Suppressor macrophage (primary cell): ENCODE measurements around the gene SEPHS1.
A peak's percentile ranks its signal among the peaks of the same experiment; 100 is the strongest.
"Not testable (repeated sequence)": the region's sequence is repeated elsewhere in the genome, so short reads cannot be mapped to it uniquely, and the experiment has no call there.

ENCODE experiments used
- DNase-seq, 4 experiments: peaks; one replicate each; pipeline ENCODE4 v3.0.0-alpha.2; 2020 to 2022

SEPHS1 gene

DNA sequence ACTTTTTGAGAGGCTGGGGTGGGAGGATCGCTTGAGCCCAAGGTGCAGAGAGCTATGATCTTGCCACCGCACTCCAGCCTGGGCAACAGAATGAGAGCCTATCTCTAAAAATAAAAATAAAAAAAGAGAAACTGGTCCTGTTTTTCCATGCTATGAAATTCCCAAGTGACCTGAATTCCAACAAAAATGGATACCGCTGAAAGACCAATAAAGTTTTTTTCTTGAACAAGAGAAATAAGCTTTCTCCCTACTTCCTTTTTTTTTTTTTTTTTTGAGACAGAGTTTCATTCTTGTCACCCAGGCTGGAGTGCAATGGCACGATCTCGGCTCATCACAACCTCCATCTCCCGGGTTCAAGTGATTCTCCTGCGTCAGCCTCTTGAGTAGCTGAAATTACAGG, 12.5 kb upstream of the SEPHS1 start:
- no peak for DNase-seq

DNA sequence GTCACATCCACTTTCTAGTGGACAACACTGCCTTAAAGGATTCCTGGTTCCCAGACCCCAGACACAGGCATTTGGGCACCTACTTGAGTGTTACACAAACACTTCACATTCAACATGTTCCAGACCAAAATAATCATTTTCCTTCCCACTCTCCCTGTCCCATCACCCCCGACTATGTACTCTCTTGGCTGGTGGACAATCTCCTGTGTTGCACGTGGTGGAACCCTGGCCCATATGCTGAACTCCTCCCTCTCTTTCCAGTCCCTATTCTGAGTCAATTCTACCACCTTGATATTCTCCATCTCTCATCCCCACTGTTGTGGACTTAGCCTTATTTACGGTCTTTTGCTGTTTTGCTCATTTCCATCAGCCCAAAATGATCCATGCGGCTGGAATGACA, 8.3 kb upstream of the SEPHS1 start:
- DNase-seq: no peak

DNA sequence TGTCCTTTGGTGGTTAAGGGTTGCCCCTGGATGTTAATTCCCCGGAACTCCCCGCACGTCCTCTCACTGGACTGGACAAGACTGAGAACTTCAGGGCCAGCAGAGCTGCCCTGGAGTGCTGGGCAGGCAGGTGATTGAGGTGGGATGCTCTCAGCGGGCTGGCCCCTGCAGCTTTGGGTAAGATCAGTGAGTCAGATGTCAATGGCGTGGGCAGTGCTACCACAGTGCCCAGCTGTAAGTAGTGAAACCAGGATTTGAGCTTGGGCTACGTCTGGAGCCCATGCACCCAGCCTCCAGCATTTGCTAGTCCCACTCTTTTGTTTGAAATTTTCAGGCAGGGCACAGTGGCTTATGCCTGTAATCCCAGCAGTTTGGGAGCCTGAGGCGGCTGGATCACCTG, 6.7 kb upstream of the SEPHS1 start:
- no peak for DNase-seq

DNA sequence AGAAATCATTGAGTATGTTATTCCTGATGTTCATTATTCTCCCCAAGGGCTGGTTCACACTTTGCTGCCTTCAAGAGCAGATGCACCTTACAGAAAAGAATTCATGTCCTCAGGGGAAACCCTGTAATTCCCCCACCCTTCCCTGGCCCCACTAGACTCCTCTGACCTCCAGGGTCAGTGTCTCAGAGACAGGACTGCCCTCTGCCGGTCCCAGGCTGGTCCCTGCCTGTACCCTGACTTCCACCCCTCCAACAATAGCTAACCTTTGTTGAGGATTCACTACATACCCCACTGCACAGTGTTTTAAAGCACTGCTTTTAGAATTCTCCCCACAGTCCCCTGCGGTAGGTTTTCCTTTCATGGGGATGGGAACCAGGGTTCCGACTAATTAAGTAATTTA, 4.4 kb upstream of the SEPHS1 start:
- DNase-seq: peak in 3 of 4 experiments; percentile 11 to 19 (median 14)

DNA sequence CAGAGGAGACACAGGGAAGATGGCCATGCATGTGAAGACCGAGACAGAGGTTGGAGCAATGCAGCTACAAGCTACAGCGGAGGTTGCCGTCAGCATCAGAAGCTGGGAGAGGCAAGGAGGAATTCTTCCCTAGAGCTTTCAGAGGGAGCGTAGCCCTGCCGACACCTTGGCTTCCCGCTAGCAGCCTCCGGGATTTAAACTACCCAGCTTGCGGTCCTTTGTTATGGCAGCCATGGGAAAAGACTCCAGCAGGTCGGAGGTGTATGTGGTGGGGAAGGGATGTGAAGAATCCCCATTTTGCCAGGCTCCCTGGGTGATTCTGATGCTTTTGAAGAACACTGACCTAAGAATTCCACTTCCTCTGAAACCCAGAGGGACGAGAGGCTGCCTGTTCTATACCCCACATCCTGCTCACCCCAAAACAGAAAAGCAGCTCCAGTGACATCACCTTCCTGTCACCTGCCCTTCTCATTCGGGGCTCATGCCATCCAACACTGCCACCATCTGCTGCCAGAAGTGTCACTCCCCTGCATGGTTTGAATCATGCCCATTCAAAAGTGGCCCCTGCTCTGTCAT, 3.3 kb upstream of the SEPHS1 start:
- no peak for DNase-seq

DNA sequence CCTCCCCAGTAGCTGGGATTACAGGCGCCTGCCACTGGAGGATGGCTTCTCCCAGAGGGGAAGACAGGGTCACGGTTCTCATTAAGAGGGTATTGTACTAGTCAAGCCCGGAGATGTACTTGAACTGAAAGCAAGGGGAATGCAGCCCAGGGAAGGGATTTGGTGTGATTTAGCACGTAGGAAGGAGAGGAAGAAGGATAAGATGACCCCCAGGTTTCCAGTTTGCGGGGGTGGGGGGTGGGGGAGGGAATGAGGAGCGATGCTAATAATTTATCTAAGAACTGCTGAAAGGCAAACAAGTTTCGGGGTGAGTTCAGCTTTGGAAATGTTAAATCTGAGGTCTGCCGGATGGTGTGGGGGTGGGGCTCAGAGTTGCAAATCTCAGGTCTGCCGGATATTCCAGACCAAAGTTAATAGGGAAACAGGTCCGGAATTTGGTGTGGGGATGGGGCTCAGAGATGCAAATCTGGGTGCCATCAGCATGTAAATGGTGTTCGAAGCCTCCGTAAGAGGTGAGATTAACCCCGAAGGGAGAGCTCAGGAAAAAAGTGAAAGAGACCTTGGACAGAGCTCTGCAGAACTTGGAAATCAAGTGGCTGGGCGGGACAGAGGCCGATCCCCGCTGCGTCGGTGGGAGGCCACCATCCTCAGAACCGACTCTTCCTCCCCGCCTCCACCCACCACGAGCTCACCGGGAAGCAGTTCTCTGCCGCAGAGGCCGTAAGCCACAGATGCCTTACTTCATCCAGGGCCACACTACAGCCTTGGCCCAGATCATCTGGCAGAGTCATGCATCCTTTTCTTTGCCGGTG, 1.6 kb upstream of the SEPHS1 start:
- DNase-seq: peak; percentile 67 to 86 (median 78)

DNA sequence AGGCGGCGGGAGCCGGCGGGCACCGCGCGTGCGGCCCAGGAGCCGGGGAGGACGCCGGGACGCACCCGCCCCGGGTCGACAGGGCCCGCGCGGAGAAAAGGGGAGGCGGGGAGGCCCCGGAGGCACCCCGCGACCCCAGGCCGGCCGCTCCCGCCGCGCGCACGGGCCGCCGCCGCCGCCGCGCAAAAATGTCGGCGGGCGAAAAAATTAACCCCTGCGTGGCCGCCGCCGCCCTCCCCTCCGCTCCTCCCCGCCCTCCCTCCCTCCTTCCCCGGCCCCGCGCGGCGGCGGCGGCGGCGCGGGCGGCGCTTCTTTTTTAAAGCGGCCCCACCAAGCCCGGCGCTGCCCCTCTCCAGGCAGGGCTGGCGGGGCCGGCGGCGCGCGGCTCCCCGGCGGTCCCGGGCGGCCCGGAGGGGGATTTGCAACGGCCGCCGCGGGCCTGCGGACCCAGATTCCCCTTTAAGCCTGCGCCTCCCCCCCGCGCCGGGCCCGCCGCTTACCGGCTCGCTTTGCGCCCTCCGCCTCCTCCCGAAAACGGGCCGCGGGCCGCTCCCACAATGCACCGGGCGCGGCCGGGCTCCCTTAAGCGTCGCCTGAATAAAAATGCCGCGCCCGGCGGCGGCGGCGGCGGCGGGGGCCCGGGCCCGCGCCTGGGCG, 465 bp downstream of the SEPHS1 start:
- DNase-seq: peak; percentile 83 to 95 (median 88)

DNA sequence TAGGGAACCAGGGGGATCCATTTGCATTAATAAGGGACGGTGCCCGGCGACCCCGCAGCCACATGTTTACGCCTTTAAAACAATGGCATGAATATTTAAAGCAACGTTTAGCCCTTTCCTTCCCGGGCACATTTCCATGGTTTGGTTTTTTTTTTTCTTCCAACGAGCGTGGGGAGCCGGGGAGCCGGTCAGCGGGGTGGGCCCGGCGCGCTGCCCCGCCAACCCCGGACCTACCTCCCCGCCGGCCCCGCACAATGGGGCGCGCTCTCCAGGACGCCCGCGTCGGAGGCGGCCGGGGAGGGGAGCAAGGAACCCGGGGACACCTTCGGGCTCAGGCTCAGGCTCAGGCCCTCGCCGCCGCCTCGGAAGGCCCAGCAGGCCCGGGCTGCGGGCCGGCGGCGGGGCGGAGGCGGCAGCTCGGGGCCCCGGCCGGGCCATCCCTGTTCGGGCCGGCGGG, 1.0 kb downstream of the SEPHS1 start:
- DNase-seq: peak in 2 of 4 experiments; percentile 31 to 77

DNA sequence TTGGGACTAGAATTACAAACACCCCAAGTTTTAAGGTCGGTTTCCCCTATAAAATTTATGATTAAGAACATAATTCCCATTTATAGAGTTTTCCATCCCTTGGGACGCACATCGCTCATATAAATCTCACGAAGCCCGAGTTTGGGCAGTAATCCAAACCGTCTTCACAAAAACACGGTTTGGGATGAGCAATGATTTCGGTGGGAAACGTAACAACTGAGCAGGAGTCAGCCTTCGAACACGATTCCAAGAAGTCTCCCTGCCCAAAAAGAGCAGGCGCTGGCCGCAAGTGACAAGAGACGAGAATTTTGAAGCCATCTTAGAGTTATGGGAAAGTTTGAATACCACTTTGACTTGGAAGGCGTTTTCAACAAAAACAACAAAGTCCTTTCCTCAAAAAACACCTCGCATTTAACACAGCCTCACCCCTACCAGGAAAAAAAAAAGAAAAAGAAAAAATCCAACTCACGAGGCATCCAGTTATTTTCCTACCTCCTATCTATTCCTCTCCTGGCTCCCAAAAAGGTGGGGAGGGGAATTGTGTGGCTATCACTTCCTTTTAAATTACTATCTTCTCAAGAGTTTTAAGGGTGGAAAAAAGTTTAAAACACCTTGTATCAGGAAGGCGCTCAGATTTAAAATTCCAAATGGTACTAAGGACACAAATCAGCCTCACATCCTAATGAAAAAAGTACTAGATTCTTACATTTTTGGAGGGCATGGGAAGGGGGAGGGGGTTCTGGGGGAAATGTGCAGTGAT, 1.6 kb downstream of the SEPHS1 start:
- no peak for DNase-seq

DNA sequence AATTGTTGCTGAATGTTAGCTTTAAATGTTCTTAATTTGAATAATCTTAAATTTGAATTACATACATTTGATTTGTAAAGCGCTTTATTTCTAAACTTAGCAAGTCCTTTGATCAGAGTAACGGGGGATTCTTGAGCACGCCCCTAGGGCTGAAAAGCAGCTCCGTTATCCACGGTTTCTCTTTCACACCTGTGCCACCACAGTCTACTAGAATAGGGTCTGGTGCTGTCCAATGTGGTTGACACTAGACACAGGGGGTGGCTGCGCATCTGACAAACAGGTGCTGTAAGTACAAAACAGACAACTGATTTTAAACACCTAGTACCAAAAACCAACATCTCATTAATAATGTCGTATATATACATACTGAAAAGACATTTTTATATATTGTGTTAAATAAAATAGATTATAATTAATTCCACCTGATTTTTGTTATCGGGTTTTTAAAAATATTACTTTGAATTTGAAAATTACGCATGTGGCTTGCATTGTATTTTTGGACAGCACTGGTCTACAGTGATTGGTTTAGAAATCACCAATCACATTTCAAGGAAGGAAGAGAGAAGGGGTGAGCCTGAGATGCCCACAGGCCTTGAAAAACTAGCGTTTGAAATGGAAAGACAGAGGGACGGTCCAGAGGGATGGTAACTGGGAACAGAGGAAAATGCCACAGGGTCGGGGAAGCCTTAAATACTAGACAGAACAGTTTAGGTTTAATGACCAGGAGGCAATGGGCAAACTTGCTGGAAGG, 7.3 kb downstream of the SEPHS1 start:
- DNase-seq: no peak

DNA sequence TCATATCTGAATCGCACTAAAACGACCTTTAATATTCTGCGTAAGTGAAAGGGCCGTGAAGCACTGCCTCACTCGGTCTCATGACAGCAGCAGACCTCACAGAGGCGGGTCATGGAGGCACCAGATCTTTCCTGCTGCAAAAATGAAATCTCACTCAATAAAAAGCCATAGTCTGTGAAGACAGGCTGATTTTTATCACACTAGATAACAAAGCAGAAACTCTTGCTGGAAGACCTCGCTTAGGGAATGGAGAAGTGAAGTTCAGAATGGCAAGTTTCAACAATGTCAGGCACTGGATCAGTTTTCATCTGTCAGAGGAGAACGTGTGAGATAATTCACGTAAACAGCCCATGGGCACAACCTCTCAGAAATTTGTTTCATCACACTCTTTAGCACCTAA, 8.0 kb downstream of the SEPHS1 start:
- DNase-seq: no peak

DNA sequence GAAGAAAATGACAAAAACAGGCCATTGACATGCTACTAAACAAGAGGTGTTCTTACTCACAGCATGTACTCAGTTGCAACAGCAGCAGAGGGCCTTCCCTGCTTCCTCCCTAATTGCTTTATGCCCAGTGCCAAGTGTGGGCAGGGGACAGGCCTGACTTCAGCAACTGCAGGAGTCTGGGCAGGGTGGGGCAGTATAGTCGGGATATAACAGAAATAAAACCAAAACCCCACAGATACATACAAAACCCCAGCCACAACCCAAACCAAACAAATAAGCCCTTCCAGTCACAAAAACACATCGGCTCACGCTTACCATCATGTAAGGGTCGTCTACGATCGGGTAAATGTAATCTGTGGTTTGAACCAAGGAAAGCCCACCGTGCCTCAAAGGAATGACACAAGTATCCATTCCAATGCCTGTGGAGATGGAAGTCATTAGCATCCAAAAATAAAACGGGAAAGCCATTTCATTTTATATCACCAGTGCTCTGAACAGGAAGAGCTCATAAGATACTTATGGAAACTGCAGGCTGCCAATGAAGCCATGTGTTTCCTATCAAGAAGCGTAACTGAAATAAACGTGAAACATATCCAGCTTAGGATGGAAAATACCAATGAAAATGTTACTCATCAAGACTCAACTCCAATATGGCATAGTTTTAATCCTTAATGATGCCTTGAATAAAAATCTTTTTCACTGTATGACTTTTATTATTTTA, 9.5 kb downstream of the SEPHS1 start:
- DNase-seq: no peak

DNA sequence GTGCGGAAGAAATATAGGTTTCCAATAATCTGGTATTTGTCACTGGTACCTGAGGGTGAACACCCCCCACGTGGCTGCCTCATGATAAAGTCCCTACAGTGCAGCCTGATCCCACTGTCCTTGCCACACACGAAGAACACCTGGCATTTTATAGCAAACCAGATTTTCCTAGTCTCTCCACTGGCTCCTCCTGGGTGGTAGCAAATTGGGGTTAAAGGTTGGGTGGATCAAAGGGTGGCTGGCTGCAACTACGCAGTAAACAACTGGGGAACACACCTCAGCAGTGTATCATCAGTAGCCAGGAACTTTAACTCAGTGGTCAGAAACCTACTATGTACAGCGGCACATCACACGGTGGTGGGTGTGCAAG, 10.3 kb downstream of the SEPHS1 start:
- no peak for DNase-seq

DNA sequence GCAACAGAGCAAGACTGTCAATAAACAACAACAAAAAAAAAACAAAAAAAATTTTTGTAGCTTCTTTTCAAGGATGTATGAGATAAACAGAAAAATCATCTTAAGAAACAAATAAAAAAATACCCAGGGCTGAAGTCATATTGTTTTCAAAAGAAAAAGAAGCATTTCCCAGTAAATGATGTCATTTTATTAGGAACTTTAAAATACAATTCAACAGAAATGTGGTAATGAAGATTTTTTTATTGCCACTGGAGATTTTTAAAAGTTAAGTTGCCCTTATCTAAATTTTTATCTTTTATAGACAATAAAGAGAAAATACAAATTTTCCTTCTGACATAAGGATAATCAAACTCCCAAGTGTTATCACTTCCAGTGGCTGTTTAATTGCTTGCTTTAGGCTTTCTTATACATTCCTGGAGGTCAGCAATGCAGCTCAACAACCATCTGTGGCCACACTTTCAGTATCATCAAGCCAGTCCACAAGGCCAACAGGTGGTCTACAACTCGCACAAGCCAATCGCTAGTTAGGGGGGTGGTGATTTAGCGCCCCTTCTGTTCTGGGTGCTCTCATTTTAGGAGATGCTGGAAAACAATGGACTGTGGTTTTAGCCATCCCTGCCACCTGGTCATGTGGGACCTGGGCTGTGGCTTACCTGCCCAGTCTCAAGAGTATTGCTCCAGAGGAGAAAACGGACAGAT, 10.8 kb downstream of the SEPHS1 start:
- DNase-seq: no peak

DNA sequence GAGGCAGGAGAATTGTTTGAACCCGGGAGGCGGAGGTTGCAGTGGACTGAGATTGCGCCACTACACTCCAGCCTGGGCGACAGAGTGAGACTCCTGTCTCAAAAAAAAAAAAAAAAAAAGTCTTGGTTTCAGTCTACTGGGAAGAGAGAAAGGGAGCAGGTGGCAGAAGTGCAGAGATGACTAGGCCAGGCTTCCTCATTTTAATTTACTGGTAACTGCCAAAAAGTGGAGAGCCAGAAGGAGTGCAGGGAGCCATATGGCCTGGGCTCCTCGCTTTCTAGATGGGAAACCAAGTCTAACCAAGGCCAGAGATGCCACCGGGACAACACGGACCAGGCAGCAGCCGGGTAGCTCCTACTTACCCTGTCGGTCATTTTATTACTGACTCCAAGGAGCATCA, 12.2 kb downstream of the SEPHS1 start:
- no peak for DNase-seq

DNA sequence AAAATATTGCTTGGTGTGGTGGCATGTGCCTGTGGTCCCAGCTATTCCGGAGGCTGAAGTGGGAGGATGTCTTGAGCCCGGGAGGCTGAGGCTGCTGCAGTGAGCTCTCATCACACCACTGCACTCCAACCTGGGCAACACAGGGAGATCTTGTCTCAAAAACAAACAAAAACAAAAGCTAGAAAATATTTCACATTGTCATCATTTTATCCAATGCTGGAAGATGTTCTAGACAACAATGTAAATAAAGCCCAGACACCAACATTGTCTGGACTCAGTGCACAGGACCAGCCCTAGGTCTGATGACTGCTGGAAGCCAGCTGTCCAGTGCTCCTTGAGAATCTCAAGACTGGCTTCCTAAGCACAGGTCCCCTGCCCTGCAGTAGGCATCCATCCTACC, 13.5 kb downstream of the SEPHS1 start:
- no peak for DNase-seq

DNA sequence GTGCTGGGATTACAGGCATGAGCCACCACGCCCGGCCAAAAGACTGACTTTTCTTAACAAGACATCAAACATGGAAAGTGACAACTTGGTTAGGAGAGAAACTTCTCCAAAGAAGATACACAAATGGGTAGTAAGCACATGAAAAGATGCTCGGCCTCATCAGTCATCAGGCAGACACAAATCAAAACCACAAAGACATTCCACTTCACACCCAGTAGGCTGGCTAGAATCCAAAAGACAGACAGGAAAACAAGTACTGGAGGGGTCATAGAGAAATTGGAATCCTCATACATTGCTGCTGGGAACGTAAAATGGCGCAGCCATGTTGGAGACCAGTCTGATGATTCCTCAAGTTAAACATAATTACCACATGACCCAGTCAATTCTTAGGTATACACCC, 16.4 kb downstream of the SEPHS1 start:
- DNase-seq: no peak

DNA sequence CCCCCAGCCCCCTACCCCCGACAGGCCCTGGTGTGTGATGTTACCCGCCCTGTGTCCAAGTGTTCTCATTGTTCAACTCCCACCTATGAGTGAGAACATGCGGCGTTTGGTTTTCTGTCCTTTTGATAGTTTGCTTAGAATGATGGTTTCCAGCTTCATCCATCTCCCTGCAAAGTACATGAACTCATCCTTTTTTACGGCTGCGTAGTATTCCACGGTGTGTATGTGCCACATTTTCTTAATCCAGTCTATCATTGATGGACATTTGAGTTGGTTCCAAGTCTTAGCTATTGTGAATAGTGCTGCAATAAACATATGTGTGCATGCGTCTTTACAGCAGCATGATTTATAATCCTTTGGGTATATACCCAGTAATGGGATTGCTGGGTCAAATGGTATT, 17.1 kb downstream of the SEPHS1 start:
- DNase-seq: not testable (repeated sequence)

DNA sequence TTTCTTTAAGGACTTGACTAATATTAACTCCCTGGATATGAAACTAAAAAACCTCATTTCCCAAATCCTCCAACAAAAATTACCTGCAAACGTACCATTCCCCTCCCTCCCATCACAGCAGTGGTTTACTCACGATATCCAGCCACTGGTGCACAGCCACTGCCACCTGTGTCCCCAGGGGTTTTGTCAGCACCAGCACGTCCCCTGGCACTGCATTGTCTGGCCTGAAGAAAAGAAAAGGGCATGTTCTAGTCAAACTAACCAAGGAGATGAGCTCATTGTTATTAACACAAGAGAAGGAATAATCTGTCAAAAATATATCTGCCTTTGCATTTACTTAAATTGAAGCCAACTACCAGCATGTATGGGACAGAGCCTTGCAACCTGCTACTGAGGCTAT, 18.5 kb downstream of the SEPHS1 start:
- no peak for DNase-seq

DNA sequence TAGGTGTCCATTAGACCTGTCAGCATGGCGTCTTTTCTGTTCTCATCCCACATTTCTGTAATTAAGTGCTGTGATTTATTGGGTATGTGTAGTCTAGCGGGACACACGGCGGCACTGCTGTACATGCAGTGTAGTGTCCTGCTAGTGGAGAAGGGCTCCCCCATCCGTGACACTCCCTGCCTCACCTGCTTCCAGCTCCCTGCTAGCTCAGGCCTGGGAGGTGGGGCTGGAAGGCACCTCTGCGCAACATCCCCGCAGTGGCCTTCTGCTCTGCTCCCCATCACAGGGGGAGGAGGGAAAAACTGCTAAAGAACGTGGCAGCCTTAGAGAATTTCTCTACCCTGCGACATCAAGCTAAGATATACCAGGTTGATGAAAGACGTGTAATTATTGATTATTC, 19.5 kb downstream of the SEPHS1 start:
- DNase-seq: no peak

DNA sequence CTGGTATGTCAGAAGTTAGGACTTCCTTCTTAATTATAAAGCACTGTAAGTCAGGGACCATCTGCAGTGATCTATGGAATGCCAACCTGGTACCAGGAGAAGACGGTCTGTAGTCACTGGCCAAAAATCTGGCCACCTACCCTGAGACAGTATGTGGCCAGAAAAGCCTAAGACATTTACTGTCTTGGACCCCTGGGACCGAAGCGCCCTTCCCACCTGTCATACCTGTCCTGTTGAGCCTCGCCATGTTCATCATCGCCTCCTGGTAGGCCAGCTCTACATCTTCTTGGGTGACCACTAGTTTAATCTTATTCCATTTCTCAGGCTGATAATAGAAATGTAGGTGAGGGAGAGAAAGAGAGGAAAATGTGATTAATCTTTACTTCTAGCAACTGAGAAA, 20.0 kb downstream of the SEPHS1 start:
- no peak for DNase-seq
